ENCODE measurements around the gene GMEB2.
"Not testable (repeated sequence)": the region's sequence is repeated elsewhere in the genome, so short reads cannot be mapped to it uniquely, and the experiment has no call there.

GMEB2 gene

GRCh38 chr20:63559485-63560332 lies 67.2 kb downstream of the GMEB2 start:
- H3K4me3 ChIP-seq (ENCODE audit: low read depth in 1 of 2, low read length in 2 of 2); H3K27me3 ChIP-seq (ENCODE audit: control insufficient read depth in 1 of 2, insufficient read depth in 2 of 2, low read length in 2 of 2); H3K9ac ChIP-seq (ENCODE audit: low read depth in 1 of 2, low read length in 2 of 2); H3K27ac ChIP-seq (ENCODE audit: low read depth, low read length); H3K4me1 ChIP-seq (ENCODE audit: control insufficient read depth in 1 of 2, insufficient read depth in 2 of 2, low read length in 2 of 2); H3K9me3 ChIP-seq (ENCODE audit: control insufficient read depth in 1 of 2, low read length in 2 of 2): not testable (repeated sequence)
- H3K36me3 ChIP-seq (ENCODE audit: control insufficient read depth in 1 of 2, insufficient read depth in 2 of 2, low read length in 2 of 2), result peaks cover 0 to 19% of the 10 kb centered on the region in 2 donors

- H3K9ac ChIP-seq (ENCODE audit: low read depth in 1 of 2, low read length in 2 of 2), result no peak overlapping the region
- H3K4me1 ChIP-seq (ENCODE audit: control insufficient read depth in 1 of 2, insufficient read depth in 2 of 2, low read length in 2 of 2), result peaks cover 3 to 4% of the 10 kb centered on the region in 2 donors
- H3K27me3 ChIP-seq (ENCODE audit: control insufficient read depth in 1 of 2, insufficient read depth in 2 of 2, low read length in 2 of 2), result peaks cover 0 to 6% of the 10 kb centered on the region in 2 donors
- H3K36me3 ChIP-seq (ENCODE audit: control insufficient read depth in 1 of 2, insufficient read depth in 2 of 2, low read length in 2 of 2), result peaks cover 0 to 17% of the 10 kb centered on the region in 2 donors
- no peak overlapping the region for H3K27ac ChIP-seq (ENCODE audit: low read depth, low read length)
- no peaks in the 10 kb centered on the region for H3K9me3 ChIP-seq (ENCODE audit: control insufficient read depth in 1 of 2, low read length in 2 of 2)
- no peak overlapping the region for H3K4me3 ChIP-seq (ENCODE audit: low read depth in 1 of 2, low read length in 2 of 2)
Measured at GRCh38 chr20:63558804-63559484, 68.0 kb downstream of the GMEB2 start.

GRCh38 chr20:63557481-63557891 lies 69.4 kb downstream of the GMEB2 start:
- Histone ChIP-seq H3K27ac (ENCODE audit: low read depth, low read length) (no peak overlapping the region), H3K36me3 (ENCODE audit: control insufficient read depth in 1 of 2, insufficient read depth in 2 of 2, low read length in 2 of 2) (peaks cover 0 to 12% of the 10 kb centered on the region in 2 donors), H3K27me3 (ENCODE audit: control insufficient read depth in 1 of 2, insufficient read depth in 2 of 2, low read length in 2 of 2) (peaks cover 0 to 6% of the 10 kb centered on the region in 2 donors), H3K9me3 (ENCODE audit: control insufficient read depth in 1 of 2, low read length in 2 of 2) (no peaks in the 10 kb centered on the region), H3K9ac (ENCODE audit: low read depth in 1 of 2, low read length in 2 of 2) (no peak overlapping the region), H3K4me1 (ENCODE audit: control insufficient read depth in 1 of 2, insufficient read depth in 2 of 2, low read length in 2 of 2) (peaks cover 4 to 7% of the 10 kb centered on the region in 2 donors), H3K4me3 (ENCODE audit: low read depth in 1 of 2, low read length in 2 of 2) (no peak overlapping the region)

- H3K9me3 ChIP-seq (ENCODE audit: control insufficient read depth in 1 of 2, low read length in 2 of 2), result no peaks in the 10 kb centered on the region
- H3K27ac ChIP-seq (ENCODE audit: low read depth, low read length), result no peak overlapping the region
- no peak overlapping the region for H3K4me3 ChIP-seq (ENCODE audit: low read depth in 1 of 2, low read length in 2 of 2)
- H3K27me3 ChIP-seq (ENCODE audit: control insufficient read depth in 1 of 2, insufficient read depth in 2 of 2, low read length in 2 of 2), result peaks cover 0 to 6% of the 10 kb centered on the region in 2 donors
- peaks cover 0 to 12% of the 10 kb centered on the region in 2 donors for H3K36me3 ChIP-seq (ENCODE audit: control insufficient read depth in 1 of 2, insufficient read depth in 2 of 2, low read length in 2 of 2)
- H3K4me1 ChIP-seq (ENCODE audit: control insufficient read depth in 1 of 2, insufficient read depth in 2 of 2, low read length in 2 of 2), result peaks cover 4 to 9% of the 10 kb centered on the region in 2 donors
- H3K9ac ChIP-seq (ENCODE audit: low read depth in 1 of 2, low read length in 2 of 2), result no peak overlapping the region
Measured at GRCh38 chr20:63556873-63557478, 69.9 kb downstream of the GMEB2 start.

- Histone ChIP-seq H3K36me3 (ENCODE audit: control insufficient read depth in 1 of 2, insufficient read depth in 2 of 2, low read length in 2 of 2) (peaks cover 0 to 7% of the 10 kb centered on the region in 2 donors), H3K27me3 (ENCODE audit: control insufficient read depth in 1 of 2, insufficient read depth in 2 of 2, low read length in 2 of 2) (peaks cover 0 to 6% of the 10 kb centered on the region in 2 donors), H3K9me3 (ENCODE audit: control insufficient read depth in 1 of 2, low read length in 2 of 2) (no peaks in the 10 kb centered on the region), H3K9ac (ENCODE audit: low read depth in 1 of 2, low read length in 2 of 2) (no peak overlapping the region), H3K4me1 (ENCODE audit: control insufficient read depth in 1 of 2, insufficient read depth in 2 of 2, low read length in 2 of 2) (peaks cover 4 to 9% of the 10 kb centered on the region in 2 donors), H3K4me3 (ENCODE audit: low read depth in 1 of 2, low read length in 2 of 2) (no peak overlapping the region), H3K27ac (ENCODE audit: low read depth, low read length) (no peak overlapping the region)
Measured at GRCh38 chr20:63555661-63556381, 71.1 kb downstream of the GMEB2 start.

- H3K4me3 ChIP-seq (ENCODE audit: low read depth in 1 of 2, low read length in 2 of 2), result no peak overlapping the region
- no peak overlapping the region for H3K9ac ChIP-seq (ENCODE audit: low read depth in 1 of 2, low read length in 2 of 2)
- no peak overlapping the region for H3K27ac ChIP-seq (ENCODE audit: low read depth, low read length)
- peaks cover 5 to 8% of the 10 kb centered on the region in 2 donors for H3K27me3 ChIP-seq (ENCODE audit: control insufficient read depth in 1 of 2, insufficient read depth in 2 of 2, low read length in 2 of 2)
- no peaks in the 10 kb centered on the region for H3K9me3 ChIP-seq (ENCODE audit: control insufficient read depth in 1 of 2, low read length in 2 of 2)
- H3K4me1 ChIP-seq (ENCODE audit: control insufficient read depth in 1 of 2, insufficient read depth in 2 of 2, low read length in 2 of 2), result peaks cover 4 to 9% of the 10 kb centered on the region in 2 donors
- H3K36me3 ChIP-seq (ENCODE audit: control insufficient read depth in 1 of 2, insufficient read depth in 2 of 2, low read length in 2 of 2), result no peaks in the 10 kb centered on the region
Measured at GRCh38 chr20:63554361-63555278, 72.3 kb downstream of the GMEB2 start.

- Histone ChIP-seq H3K27ac (ENCODE audit: low read depth, low read length) (no peak within 1 kb of the TSS), H3K27me3 (ENCODE audit: control insufficient read depth in 1 of 2, insufficient read depth in 2 of 2, low read length in 2 of 2) (peaks cover 8 to 11% of the 10 kb centered on the region in 2 donors), H3K9me3 (ENCODE audit: control insufficient read depth in 1 of 2, low read length in 2 of 2) (no peaks in the 10 kb centered on the region), H3K36me3 (ENCODE audit: control insufficient read depth in 1 of 2, insufficient read depth in 2 of 2, low read length in 2 of 2) (no peaks in the 10 kb centered on the region), H3K9ac (ENCODE audit: low read depth in 1 of 2, low read length in 2 of 2) (peak within 1 kb of the TSS in 1 of 2 donors; percentile 18), H3K4me1 (ENCODE audit: control insufficient read depth in 1 of 2, insufficient read depth in 2 of 2, low read length in 2 of 2) (peaks cover 4 to 9% of the 10 kb centered on the region in 2 donors), H3K4me3 (ENCODE audit: low read depth in 1 of 2, low read length in 2 of 2) (peak within 1 kb of the TSS; percentile 50 to 59)
Measured at GRCh38 chr20:63553933-63554290, 73.0 kb downstream of the GMEB2 start, which contains the start of gene FNDC11. Gene FNDC11, plus strand, starts transcription at chr20:63554159. Its CDS starts 1,505 bp downstream, at chr20:63555664.

- peaks cover 12 to 15% of the 10 kb centered on the region in 2 donors for H3K27me3 ChIP-seq (ENCODE audit: control insufficient read depth in 1 of 2, insufficient read depth in 2 of 2, low read length in 2 of 2)
- H3K4me1 ChIP-seq (ENCODE audit: control insufficient read depth in 1 of 2, insufficient read depth in 2 of 2, low read length in 2 of 2), result peaks cover 4 to 9% of the 10 kb centered on the region in 2 donors
- H3K4me3 ChIP-seq (ENCODE audit: low read depth in 1 of 2, low read length in 2 of 2), result peak overlapping the region; percentile 50 to 59
- no peaks in the 10 kb centered on the region for H3K36me3 ChIP-seq (ENCODE audit: control insufficient read depth in 1 of 2, insufficient read depth in 2 of 2, low read length in 2 of 2)
- H3K27ac ChIP-seq (ENCODE audit: low read depth, low read length), result no peak overlapping the region
- no peaks in the 10 kb centered on the region for H3K9me3 ChIP-seq (ENCODE audit: control insufficient read depth in 1 of 2, low read length in 2 of 2)
- peak overlapping the region in 1 of 2 donors; percentile 18 for H3K9ac ChIP-seq (ENCODE audit: low read depth in 1 of 2, low read length in 2 of 2)
Measured at GRCh38 chr20:63553251-63553932, 73.5 kb downstream of the GMEB2 start.

Measured in duodenal mucosa (tissue), 2 donors.